PFSK-1 (cell line): ENCODE measurements around the gene CALD1.

Experiments used
- FOXP2 ChIP-seq: optimal IDR thresholded peaks from 2 replicates; pipeline ENCODE3; 2011; ENCODE audit warnings: borderline replicate concordance, control low read depth, inconsistent platforms; ENCODE audit not compliant: insufficient read depth; ENCODE audit errors: extremely low read length, extremely low read depth
- POLR2AphosphoS5 ChIP-seq: IDR thresholded peaks from 2 replicates; pipeline ENCODE4 v1.6.1; 2012; ENCODE audit warnings: low read depth, mild to moderate bottlenecking, control low read depth, low read length, moderate library complexity
- SIN3A ChIP-seq: IDR thresholded peaks from 2 replicates; pipeline ENCODE4 v1.6.1; 2012; ENCODE audit warnings: mild to moderate bottlenecking, low read length, moderate library complexity, borderline replicate concordance; ENCODE audit not compliant: insufficient read depth
- TAF1 ChIP-seq: IDR thresholded peaks from 2 replicates; pipeline ENCODE4 v1.6.1; 2012; ENCODE audit warnings: low read length, control low read depth, borderline replicate concordance; ENCODE audit not compliant: insufficient read depth
- TF ChIP-seq, protein P1 (sequence below), 2 experiments: IDR thresholded peaks; 2 replicates each; pipeline versions ENCODE4 v1.6.1 to v1.8.0; 2011 to 2012; ENCODE audit warnings: low read depth in 2 of 2, low read length in 2 of 2, control low read depth in 1 of 2, inconsistent platforms in 1 of 2, mild to moderate bottlenecking in 1 of 2, moderate library complexity in 1 of 2; ENCODE audit not compliant: insufficient read depth in 1 of 2

CALD1 gene

DNA sequence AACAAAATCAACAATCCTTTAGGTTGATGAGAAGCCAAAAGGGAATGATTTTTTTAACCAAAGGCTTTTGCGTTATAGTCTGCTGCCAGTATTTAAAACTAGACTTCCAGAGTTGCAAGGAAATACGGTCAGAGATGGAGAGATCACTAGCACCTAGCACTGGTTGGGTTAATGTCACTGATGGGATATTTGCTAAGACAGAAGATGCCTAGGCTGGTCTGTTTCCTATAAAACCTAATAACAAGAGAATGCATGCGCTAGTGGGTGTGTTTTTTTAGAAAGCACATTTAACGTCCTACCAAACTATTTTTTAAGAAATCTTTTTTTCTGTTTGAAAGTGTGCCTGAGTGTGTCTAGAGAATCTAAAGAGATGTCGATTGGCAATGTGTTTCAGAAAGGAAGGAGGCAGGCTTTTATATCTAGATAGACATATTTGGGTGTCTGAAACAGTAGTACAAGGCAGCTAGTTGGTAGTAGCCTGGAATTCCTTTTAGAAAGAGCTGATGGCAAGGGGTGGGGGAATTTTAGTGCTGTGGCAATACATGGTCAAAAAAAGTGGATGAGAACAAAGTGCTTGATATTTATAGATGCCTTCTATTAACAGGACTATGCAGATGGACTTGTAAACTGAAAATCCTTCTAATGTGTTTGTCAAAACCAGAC lies 863 bp downstream of the CALD1 start:
- TF ChIP-seq TAF1, result no peak
- no peak for TF ChIP-seq SIN3A
- no peak for TF ChIP-seq FOXP2
- TF ChIP-seq, protein P1, sequence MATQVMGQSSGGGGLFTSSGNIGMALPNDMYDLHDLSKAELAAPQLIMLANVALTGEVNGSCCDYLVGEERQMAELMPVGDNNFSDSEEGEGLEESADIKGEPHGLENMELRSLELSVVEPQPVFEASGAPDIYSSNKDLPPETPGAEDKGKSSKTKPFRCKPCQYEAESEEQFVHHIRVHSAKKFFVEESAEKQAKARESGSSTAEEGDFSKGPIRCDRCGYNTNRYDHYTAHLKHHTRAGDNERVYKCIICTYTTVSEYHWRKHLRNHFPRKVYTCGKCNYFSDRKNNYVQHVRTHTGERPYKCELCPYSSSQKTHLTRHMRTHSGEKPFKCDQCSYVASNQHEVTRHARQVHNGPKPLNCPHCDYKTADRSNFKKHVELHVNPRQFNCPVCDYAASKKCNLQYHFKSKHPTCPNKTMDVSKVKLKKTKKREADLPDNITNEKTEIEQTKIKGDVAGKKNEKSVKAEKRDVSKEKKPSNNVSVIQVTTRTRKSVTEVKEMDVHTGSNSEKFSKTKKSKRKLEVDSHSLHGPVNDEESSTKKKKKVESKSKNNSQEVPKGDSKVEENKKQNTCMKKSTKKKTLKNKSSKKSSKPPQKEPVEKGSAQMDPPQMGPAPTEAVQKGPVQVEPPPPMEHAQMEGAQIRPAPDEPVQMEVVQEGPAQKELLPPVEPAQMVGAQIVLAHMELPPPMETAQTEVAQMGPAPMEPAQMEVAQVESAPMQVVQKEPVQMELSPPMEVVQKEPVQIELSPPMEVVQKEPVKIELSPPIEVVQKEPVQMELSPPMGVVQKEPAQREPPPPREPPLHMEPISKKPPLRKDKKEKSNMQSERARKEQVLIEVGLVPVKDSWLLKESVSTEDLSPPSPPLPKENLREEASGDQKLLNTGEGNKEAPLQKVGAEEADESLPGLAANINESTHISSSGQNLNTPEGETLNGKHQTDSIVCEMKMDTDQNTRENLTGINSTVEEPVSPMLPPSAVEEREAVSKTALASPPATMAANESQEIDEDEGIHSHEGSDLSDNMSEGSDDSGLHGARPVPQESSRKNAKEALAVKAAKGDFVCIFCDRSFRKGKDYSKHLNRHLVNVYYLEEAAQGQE (IDR thresholded peaks at IDR 0.05; ENCODE audit: insufficient read depth in 1 of 2, low read depth in 2 of 2, low read length in 2 of 2), result no peak
- no peak for TF ChIP-seq POLR2AphosphoS5

- no peak for TF ChIP-seq FOXP2
- TF ChIP-seq SIN3A, result no peak
- no peak for TF ChIP-seq POLR2AphosphoS5
- TF ChIP-seq, protein P1 (IDR thresholded peaks at IDR 0.05; ENCODE audit: insufficient read depth in 1 of 2, low read depth in 2 of 2, low read length in 2 of 2), result no peak
- TF ChIP-seq TAF1, result no peak
Observed at GRCh38 chr7:134781171-134781570, 1.7 kb downstream of the CALD1 start.

GRCh38 chr7:134782121-134782623 lies 2.7 kb downstream of the CALD1 start:
- TF ChIP-seq TAF1, result no peak

DNA sequence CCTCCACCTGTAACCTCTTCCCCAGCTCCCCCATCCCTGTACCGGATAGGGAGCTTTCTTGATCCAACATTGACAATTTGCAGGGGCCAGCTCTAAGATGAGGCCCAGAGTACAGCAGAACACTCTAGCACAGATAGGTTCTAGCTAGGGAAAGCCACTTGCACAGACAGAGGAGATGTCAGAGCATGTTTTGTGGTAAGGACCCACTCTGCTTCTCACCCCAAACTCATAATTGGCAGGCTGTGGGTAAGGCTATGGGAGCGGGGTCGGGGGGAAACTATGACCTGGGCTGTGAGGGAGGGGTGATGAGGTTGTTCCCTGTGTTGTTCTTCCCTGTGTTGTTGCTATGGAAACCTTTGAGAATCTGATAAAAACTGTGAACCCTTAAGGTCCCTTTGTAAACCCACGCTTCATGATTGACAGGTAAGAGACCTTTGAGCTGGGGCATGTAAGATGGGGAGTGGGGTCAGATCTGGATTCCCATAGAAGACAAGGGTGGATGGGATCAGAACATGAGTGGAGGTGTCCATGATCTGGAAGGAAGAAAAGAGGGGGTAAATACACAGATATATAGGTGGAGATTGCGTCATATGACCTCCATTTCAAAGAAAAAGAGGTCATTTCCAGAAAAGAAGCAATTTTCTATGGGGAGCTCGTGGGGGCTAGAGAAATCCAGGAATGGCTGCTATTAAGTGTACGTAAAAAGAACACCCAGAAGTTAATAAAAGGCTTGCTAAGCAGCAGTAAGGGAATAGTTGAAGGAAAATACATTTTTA lies 4.0 kb downstream of the CALD1 start:
- TF ChIP-seq SIN3A, result no peak
- TF ChIP-seq FOXP2, result no peak
- TF ChIP-seq, protein P1 (IDR thresholded peaks at IDR 0.05; ENCODE audit: insufficient read depth in 1 of 2, low read depth in 2 of 2, low read length in 2 of 2), result no peak
- no peak for TF ChIP-seq POLR2AphosphoS5
- no peak for TF ChIP-seq TAF1

GRCh38 chr7:134784251-134785049 lies 5.0 kb downstream of the CALD1 start:
- TF ChIP-seq, protein P1 (IDR thresholded peaks at IDR 0.05; ENCODE audit: insufficient read depth in 1 of 2, low read depth in 2 of 2, low read length in 2 of 2), result no peak
- TF ChIP-seq SIN3A (no peak), TAF1 (no peak), POLR2AphosphoS5 (no peak), FOXP2 (no peak)
